ENCODE results near the gene PCDHGB7. TPM values are rescaled to one million over a fixed set of nuclear protein-coding genes. Genes with fewer than 3 reads are reported as not detected.
"Not testable (repeated sequence)": the region's sequence is repeated elsewhere in the genome, so short reads cannot be mapped to it uniquely, and the experiment has no call there.

Gene PCDHGB7
- total RNA-seq, 4 donors from 2014 or later: 7.1 to 27.6 (median 18.1) TPM

DNA sequence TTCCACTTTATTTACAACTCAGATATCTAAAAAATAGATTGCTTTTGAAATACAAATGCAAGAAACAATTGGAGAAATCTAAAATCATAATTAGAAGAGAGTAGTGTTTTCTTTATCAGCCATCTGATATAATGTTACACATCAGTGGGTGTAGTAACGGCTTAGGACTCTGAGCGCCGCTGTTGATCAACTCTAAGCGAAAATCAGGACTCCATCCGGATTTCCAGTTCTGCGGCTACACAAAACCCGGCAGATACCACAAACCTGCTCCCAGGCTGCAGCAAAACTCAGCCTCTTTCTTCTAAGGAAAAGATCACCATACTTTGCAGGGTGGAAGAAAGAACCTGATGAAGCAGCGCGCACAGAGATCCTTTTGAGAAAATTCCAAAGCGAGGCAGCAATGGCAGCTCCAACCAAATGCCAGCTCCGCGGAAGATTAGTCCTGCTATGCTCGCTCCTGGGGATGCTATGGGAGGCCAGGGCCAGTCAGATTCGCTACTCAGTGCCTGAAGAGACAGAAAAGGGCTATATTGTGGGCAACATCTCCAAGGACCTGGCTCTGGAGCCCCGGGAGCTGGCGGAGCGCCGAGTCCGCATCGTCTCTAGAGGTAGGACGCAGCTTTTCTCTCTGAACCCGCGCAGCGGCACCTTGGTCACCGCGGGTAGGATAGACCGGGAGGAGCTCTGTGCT is 14.8 kb upstream of the PCDHGB7 start, which contains the start of gene PCDHGA9:
PCDHGA9 (plus strand) TSS at position 226 of the 691 bp plus-strand sequence; CDS start at position 401, 175 bp downstream.
- no peaks in the 10 kb centered on the region for H3K36me3 ChIP-seq
- TF ChIP-seq, protein P1, sequence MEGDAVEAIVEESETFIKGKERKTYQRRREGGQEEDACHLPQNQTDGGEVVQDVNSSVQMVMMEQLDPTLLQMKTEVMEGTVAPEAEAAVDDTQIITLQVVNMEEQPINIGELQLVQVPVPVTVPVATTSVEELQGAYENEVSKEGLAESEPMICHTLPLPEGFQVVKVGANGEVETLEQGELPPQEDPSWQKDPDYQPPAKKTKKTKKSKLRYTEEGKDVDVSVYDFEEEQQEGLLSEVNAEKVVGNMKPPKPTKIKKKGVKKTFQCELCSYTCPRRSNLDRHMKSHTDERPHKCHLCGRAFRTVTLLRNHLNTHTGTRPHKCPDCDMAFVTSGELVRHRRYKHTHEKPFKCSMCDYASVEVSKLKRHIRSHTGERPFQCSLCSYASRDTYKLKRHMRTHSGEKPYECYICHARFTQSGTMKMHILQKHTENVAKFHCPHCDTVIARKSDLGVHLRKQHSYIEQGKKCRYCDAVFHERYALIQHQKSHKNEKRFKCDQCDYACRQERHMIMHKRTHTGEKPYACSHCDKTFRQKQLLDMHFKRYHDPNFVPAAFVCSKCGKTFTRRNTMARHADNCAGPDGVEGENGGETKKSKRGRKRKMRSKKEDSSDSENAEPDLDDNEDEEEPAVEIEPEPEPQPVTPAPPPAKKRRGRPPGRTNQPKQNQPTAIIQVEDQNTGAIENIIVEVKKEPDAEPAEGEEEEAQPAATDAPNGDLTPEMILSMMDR (IDR thresholded peaks at IDR 0.05): peak in 2 of 4 experiments; percentile 16 to 36
- no peak for TF ChIP-seq POLR2A (IDR thresholded peaks at IDR 0.05)
- intact Hi-C loops (cut with DNase I; ENCODE audit: low total_unique reads): no loop called here
- no peak for DNase-seq
- H3K27me3 ChIP-seq: no peaks in the 10 kb centered on the region
- H3K4me3 ChIP-seq: peak within 1 kb of the TSS in 1 of 2 donors; percentile 16
- H3K27ac ChIP-seq: no peak within 1 kb of the TSS
- peaks cover 0 to 90% of the 10 kb centered on the region in 2 donors for H3K9me3 ChIP-seq
- no peaks in the 10 kb centered on the region for H3K4me1 ChIP-seq

DNA sequence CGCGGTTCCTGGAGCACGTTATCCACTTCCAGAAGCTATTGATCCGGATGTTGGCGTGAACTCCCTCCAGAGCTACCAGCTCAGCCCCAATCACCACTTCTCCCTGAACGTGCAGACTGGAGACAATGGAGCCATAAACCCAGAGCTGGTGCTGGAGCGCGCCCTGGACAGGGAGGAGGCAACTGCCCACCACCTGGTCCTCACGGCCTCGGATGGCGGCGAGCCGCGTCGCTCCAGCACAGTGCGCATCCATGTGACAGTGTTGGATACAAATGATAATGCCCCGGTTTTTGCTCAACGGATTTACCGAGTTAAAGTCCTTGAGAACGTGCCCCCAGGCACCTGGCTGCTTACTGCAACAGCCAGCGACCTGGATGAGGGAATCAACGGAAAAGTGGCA is 14.1 kb upstream of the PCDHGB7 start:
- no peaks in the 10 kb centered on the region for H3K4me1 ChIP-seq
- H3K36me3 ChIP-seq: no peaks in the 10 kb centered on the region
- intact Hi-C loops (cut with DNase I; ENCODE audit: low total_unique reads): no loop called here
- no peak for TF ChIP-seq POLR2A (IDR thresholded peaks at IDR 0.05)
- TF ChIP-seq, protein P1 (IDR thresholded peaks at IDR 0.05): no peak
- H3K27ac ChIP-seq: no peak overlapping the region
- no peak for DNase-seq
- no peaks in the 10 kb centered on the region for H3K27me3 ChIP-seq
- peak overlapping the region in 1 of 2 donors; percentile 16 for H3K4me3 ChIP-seq
- H3K9me3 ChIP-seq: peaks cover 0 to 94% of the 10 kb centered on the region in 2 donors

DNA sequence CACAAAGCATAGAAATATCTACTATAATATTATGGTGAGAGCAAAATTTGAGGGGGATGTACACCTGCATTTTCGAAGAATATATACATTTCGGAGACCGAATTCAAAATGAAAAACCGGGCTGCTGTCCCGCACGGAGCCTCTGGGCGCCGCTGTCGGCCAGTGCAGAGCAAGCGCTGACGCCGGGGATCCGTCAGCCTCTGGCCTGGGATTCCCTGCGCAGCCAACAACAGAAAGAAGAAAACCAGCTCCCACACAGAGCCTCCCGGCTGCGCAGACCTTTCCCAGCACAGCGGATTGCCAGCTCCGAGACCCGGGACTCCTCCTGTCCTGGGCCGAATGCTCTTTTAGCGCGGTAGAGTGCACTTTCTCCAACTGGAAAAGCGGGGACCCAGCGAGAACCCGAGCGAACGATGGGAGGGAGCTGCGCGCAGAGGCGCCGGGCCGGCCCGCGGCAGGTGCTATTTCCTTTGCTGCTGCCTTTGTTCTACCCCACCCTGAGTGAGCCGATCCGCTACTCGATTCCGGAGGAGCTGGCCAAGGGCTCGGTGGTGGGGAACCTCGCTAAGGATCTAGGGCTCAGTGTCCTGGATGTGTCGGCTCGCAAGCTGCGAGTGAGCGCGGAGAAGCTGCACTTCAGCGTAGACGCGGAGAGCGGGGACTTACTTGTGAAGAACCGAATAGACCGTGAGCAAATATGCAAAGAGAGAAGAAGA is 9.5 kb upstream of the PCDHGB7 start, which contains the start of gene PCDHGB6:
PCDHGB6 (plus strand) TSS at position 232 of the 716 bp plus-strand sequence; CDS start at position 414, 182 bp downstream.
- peak within 1 kb of the TSS in 1 of 2 donors; percentile 25 for H3K4me3 ChIP-seq
- not testable (repeated sequence) for H3K27ac ChIP-seq

DNA sequence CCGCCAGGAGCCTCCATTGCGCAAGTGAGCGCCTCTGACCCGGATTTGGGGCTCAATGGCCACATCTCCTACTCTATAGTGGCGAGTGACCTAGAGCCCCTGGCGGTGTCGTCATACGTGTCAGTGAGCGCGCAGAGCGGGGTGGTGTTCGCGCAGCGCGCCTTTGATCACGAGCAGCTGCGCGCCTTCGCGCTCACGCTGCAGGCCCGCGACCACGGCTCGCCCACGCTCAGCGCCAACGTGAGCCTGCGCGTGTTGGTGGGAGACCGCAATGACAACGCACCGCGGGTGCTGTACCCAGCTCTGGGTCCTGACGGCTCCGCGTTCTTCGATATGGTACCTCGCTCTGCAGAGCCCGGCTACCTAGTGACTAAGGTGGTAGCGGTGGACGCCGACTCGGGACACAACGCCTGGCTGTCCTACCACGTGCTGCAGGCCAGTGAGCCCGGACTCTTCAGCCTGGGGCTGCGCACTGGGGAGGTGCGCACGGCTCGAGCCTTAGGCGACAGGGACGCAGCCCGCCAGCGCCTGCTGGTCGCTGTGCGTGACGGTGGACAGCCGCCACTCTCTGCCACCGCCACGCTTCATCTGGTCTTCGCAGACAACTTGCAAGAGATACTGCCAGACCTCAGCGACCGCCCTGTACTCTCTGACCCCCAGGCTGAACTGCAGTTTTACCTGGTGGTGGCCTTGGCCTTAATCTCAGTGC is 7.7 kb upstream of the PCDHGB7 start:
- no peaks in the 10 kb centered on the region for H3K27me3 ChIP-seq
- intact Hi-C loops (cut with DNase I; ENCODE audit: low total_unique reads): no loop called here
- H3K27ac ChIP-seq: no peak overlapping the region
- peaks cover 6 to 99% of the 10 kb centered on the region in 2 donors for H3K9me3 ChIP-seq
- no peak for DNase-seq
- no peaks in the 10 kb centered on the region for H3K4me1 ChIP-seq
- H3K4me3 ChIP-seq: peak overlapping the region in 1 of 2 donors; percentile 2
- H3K36me3 ChIP-seq: no peaks in the 10 kb centered on the region
- no peak for TF ChIP-seq POLR2A (IDR thresholded peaks at IDR 0.05)
- TF ChIP-seq, protein P1 (IDR thresholded peaks at IDR 0.05): no peak

More for the DNA sequence above, 9.5 kb upstream of the PCDHGB7 start, which contains the start of gene PCDHGB6:
- H3K27me3 ChIP-seq; intact Hi-C loops (cut with DNase I; ENCODE audit: low total_unique reads); H3K36me3 ChIP-seq; H3K4me1 ChIP-seq: not testable (repeated sequence)
- H3K9me3 ChIP-seq: peaks cover 0 to 99% of the 10 kb centered on the region in 2 donors
- DNase-seq: peak in 1 of 2 donors; percentile 38
- TF ChIP-seq, protein P1 (IDR thresholded peaks at IDR 0.05): peak; percentile 13 to 40 (median 28)

Data from uterus (tissue), 4 donors.